SJCRH30 (cell line): ENCODE data around the gene LIN37. TPM values are rescaled to one million over a fixed set of nuclear protein-coding genes. Genes with fewer than 3 reads are reported as not detected.

Experiments
- DNase-seq, 2 experiments: peaks; one replicate each; pipeline ENCODE4 v3.0.0-alpha.2; 2015 to 2020
- H3K27ac ChIP-seq: fragments of 250-450 bp; sonication (Bioruptor Pico); 2 replicates; pipeline ENCODE4 v1.5.1; 2020; ENCODE audit warnings: mild to moderate bottlenecking, moderate library complexity
- H3K27me3 ChIP-seq: fragments of 250-450 bp; sonication (Bioruptor Pico); 2 replicates; pipeline ENCODE4 v1.5.1; 2020; ENCODE audit warnings: mild to moderate bottlenecking, moderate library complexity
- H3K36me3 ChIP-seq: fragments of 250-450 bp; sonication (Bioruptor Pico); 2 replicates; pipeline ENCODE4 v1.5.1; 2020; ENCODE audit warnings: mild to moderate bottlenecking, moderate library complexity
- H3K4me1 ChIP-seq: fragments of 250-450 bp; sonication (Bioruptor Pico); 2 replicates; pipeline ENCODE4 v1.5.1; 2020; ENCODE audit warnings: mild to moderate bottlenecking, moderate library complexity
- H3K4me3 ChIP-seq: fragments of 250-450 bp; sonication (Bioruptor Pico); 2 replicates; pipeline ENCODE4 v1.5.1; 2020; ENCODE audit warnings: mild to moderate bottlenecking, moderate library complexity
- H3K9me3 ChIP-seq: fragments of 250-450 bp; sonication (Bioruptor Pico); replicated peaks from 2 replicates; pipeline ENCODE4 v1.5.1; 2020; ENCODE audit warnings: mild to moderate bottlenecking, moderate library complexity
- total RNA-seq: library from RNA; depleted of rRNA; stranded (reverse); fragments of >200 nt; shearing (Covaris generic); gene quantifications from 2 replicates; pipeline ENCODE4 v1.2.3, GENCODE V29; 2014

The LIN37 gene
- total RNA-seq, 1 experiment from 2014 or later: 4.9 TPM

GRCh38 chr19:35725216-35725861 is 23.0 kb upstream of the LIN37 start:
- Histone ChIP-seq H3K4me3 (no peak overlapping the region), H3K9me3 (no peaks in the 10 kb centered on the region), H3K27me3 (no peaks in the 10 kb centered on the region), H3K36me3 (peaks cover 82% of the 10 kb centered on the region), H3K4me1 (no peaks in the 10 kb centered on the region), H3K27ac (no peak overlapping the region)
- no peak for DNase-seq

- H3K4me1 ChIP-seq: no peaks in the 10 kb centered on the region
Observed at GRCh38 chr19:35727053-35727955, 21.1 kb upstream of the LIN37 start.

DNA sequence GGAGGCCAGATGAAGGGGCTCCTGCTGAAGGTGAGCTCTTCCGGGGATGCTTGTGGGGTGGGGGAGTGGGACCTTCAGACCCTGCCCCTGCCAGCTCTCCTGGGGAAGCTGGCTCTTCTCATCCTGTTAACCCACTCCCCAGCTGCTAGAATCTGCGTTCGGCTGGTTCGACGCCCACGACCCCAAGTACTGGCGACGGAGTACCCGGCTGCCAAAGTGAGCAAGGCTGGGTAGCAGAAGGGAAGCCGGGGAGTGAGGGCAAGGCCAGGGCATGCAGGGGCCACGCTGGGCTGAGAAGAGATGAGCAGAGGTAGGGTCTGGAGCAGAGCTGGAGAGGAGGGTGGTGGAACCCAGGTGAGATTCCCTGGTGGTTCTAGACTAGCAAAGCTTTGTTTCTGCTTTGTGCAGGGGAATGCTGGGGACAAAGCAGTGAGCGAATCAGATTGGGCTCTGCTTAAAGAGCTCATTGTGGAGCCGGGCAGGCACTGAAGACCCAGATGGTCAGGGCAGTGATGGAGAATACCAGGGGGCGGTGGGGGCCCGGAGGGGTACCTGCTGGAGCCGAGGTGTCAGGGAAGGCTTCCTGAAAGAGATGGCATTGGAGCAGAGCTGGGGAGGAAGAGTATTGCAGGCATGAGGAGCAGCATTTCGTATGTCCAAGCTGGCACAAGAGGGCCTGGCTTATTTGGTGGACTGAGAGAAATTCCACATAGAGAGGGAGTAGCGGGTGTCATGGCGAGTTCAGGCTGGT is 20.2 kb upstream of the LIN37 start:
- no peaks in the 10 kb centered on the region for H3K9me3 ChIP-seq
- no peaks in the 10 kb centered on the region for H3K4me1 ChIP-seq
- no peak for DNase-seq
- no peak overlapping the region for H3K27ac ChIP-seq
- no peaks in the 10 kb centered on the region for H3K27me3 ChIP-seq
- peaks cover 92% of the 10 kb centered on the region for H3K36me3 ChIP-seq
- no peak overlapping the region for H3K4me3 ChIP-seq

More at GRCh38 chr19:35727053-35727955, 21.1 kb upstream of the LIN37 start:
- Histone ChIP-seq H3K27ac (no peak overlapping the region), H3K36me3 (peaks cover 93% of the 10 kb centered on the region), H3K27me3 (no peaks in the 10 kb centered on the region), H3K4me3 (no peak overlapping the region), H3K9me3 (no peaks in the 10 kb centered on the region)
- no peak for DNase-seq

DNA sequence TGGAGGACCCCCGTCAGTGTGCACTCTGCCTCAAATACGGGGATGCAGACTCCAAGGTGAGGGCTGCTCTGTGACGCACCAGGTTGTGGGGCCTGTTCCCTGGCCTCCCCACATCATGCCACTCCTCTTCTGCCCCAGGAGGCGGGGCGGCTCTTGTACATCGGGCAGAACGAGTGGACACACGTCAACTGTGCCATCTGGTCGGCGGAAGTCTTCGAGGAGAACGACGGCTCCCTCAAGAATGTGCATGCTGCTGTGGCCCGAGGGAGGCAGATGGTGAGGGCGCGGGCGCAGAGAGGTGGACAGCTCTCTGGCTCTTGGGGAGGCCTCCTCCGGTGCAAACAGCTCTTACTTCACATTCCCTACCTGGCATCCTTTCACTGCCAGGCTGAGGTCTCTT is 19.4 kb upstream of the LIN37 start:
- Histone ChIP-seq H3K4me3 (no peak overlapping the region), H3K4me1 (no peaks in the 10 kb centered on the region), H3K36me3 (peaks cover 89% of the 10 kb centered on the region), H3K27ac (no peak overlapping the region), H3K27me3 (no peaks in the 10 kb centered on the region), H3K9me3 (no peaks in the 10 kb centered on the region)
- no peak for DNase-seq

DNA sequence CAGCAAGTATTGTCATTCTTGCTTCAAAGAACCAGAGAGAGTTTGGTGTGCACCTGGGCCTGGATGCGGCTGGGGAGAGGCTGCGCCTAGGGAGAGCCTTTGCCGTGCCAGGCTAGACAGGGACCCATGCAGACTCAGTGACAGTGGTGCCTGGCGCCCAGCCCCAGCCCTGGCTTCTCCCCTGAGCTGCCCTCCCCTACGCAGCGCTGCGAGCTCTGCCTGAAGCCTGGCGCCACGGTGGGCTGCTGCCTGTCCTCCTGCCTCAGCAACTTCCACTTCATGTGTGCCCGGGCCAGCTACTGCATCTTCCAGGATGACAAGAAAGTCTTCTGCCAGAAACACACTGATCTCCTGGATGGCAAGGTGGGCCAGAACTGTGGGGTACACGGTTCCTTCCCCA is 18.6 kb upstream of the LIN37 start:
- Histone ChIP-seq H3K27me3 (no peaks in the 10 kb centered on the region), H3K4me3 (no peak overlapping the region), H3K27ac (no peak overlapping the region), H3K36me3 (peaks cover 90% of the 10 kb centered on the region), H3K4me1 (no peaks in the 10 kb centered on the region), H3K9me3 (no peaks in the 10 kb centered on the region)
- DNase-seq: no peak

GRCh38 chr19:35730326-35730725 is 18.1 kb upstream of the LIN37 start:
- H3K36me3 ChIP-seq: peaks cover 88% of the 10 kb centered on the region

DNA sequence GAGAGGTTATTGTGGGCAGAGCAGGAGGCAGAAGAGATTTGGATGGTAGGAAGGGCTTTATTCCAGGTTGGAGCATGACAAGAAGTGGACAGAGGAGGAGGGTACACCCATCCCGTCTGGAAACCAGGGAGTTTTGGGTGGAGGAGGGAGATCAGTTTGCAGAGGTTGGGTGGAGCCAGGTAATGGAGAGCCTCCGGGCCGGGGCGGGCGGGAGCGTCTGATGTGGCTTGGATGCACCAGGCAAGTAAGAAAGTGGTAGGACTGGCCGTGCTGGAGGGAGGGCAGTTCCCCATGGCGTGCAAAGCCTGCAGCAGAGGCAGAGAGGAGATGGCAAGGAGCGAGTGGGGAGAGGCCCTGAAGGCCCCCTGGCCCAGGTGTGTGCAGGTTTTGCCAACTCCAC is 17.0 kb upstream of the LIN37 start:
- Histone ChIP-seq H3K27me3 (no peaks in the 10 kb centered on the region), H3K27ac (no peak overlapping the region), H3K4me3 (no peak overlapping the region), H3K9me3 (no peaks in the 10 kb centered on the region), H3K36me3 (peaks cover 86% of the 10 kb centered on the region), H3K4me1 (no peaks in the 10 kb centered on the region)
- no peak for DNase-seq

More at GRCh38 chr19:35730326-35730725, 18.1 kb upstream of the LIN37 start:
- DNase-seq: no peak
- H3K27me3 ChIP-seq: no peaks in the 10 kb centered on the region
- no peaks in the 10 kb centered on the region for H3K9me3 ChIP-seq
- no peaks in the 10 kb centered on the region for H3K4me1 ChIP-seq
- no peak overlapping the region for H3K27ac ChIP-seq
- no peak overlapping the region for H3K4me3 ChIP-seq

- H3K4me3 ChIP-seq: no peak overlapping the region
- DNase-seq: no peak
- no peak overlapping the region for H3K27ac ChIP-seq
- no peaks in the 10 kb centered on the region for H3K4me1 ChIP-seq
- H3K9me3 ChIP-seq: no peaks in the 10 kb centered on the region
- peaks cover 85% of the 10 kb centered on the region for H3K36me3 ChIP-seq
- no peaks in the 10 kb centered on the region for H3K27me3 ChIP-seq
Observed at GRCh38 chr19:35731779-35732405, 16.5 kb upstream of the LIN37 start.

DNA sequence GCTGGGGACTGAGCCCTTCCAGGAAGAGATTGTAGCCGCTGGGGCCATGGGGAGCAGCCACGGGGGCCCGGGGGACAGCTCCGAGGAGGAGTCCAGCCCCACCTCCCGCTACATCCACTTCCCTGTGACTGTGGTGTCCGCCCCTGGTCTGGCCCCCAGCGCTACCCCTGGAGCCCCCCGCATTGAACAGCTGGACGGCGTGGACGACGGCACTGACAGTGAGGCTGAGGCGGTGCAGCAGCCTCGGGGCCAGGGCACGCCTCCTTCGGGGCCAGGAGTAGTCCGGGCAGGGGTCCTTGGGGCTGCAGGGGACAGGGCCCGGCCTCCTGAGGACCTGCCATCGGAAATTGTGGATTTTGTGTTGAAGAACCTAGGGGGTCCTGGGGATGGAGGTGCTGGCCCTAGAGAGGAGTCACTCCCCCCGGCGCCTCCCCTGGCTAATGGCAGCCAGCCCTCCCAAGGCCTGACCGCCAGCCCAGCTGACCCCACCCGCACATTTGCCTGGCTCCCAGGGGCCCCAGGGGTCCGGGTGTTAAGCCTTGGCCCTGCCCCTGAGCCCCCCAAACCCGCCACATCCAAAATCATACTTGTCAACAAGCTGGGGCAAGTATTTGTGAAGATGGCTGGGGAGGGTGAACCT is 15.7 kb upstream of the LIN37 start:
- Histone ChIP-seq H3K27me3 (no peaks in the 10 kb centered on the region), H3K27ac (no peak overlapping the region), H3K4me1 (no peaks in the 10 kb centered on the region), H3K4me3 (no peak overlapping the region), H3K9me3 (no peaks in the 10 kb centered on the region), H3K36me3 (peaks cover 80% of the 10 kb centered on the region)
- DNase-seq: no peak

GRCh38 chr19:35733180-35734125 is 14.9 kb upstream of the LIN37 start:
- Histone ChIP-seq H3K36me3 (peaks cover 74% of the 10 kb centered on the region), H3K27me3 (no peaks in the 10 kb centered on the region), H3K27ac (no peak overlapping the region), H3K4me1 (no peaks in the 10 kb centered on the region), H3K9me3 (no peaks in the 10 kb centered on the region), H3K4me3 (no peak overlapping the region)
- DNase-seq: no peak

DNA sequence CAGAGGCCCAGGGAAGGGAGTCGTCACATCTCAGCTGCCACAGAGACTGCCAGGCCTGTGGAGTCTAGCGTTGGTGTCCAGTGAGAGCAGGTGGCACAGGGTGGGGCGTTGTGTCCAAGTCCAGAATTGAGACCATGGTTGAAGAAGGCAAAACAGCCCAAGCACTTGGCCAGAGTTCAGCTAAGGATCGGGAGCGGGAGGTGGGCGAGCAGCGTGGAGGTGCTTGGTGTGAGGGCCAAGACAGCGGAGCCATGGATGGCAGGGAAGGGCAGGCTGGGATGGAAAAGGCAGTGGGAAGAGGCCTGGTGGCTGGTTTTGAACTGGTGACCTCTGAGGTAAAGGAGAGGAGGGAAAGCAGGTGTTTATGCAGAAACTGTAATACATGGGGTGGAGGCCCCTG is 14.1 kb upstream of the LIN37 start:
- no peak overlapping the region for H3K4me3 ChIP-seq
- H3K27me3 ChIP-seq: no peaks in the 10 kb centered on the region
- H3K4me1 ChIP-seq: no peaks in the 10 kb centered on the region
- H3K9me3 ChIP-seq: no peaks in the 10 kb centered on the region
- no peak for DNase-seq
- no peak overlapping the region for H3K27ac ChIP-seq
- H3K36me3 ChIP-seq: peaks cover 70% of the 10 kb centered on the region

- peaks cover 64% of the 10 kb centered on the region for H3K36me3 ChIP-seq
- no peaks in the 10 kb centered on the region for H3K4me1 ChIP-seq
- H3K4me3 ChIP-seq: no peak overlapping the region
- no peaks in the 10 kb centered on the region for H3K9me3 ChIP-seq
- DNase-seq: no peak
- no peak overlapping the region for H3K27ac ChIP-seq
- no peaks in the 10 kb centered on the region for H3K27me3 ChIP-seq
Observed at GRCh38 chr19:35734889-35735288, 13.5 kb upstream of the LIN37 start.
